ENCODE results near the gene EGR4.

The EGR4 gene

GRCh38 chr2:73250872-73251846 lies 42.2 kb downstream of the EGR4 start:
- DNase-seq (ENCODE audit: low read depth in 1 of 2, low spot score in 1 of 2), result no peak

- no peak for DNase-seq (ENCODE audit: low read depth in 1 of 2, low spot score in 1 of 2)
Measured at GRCh38 chr2:73249636-73250035, 43.7 kb downstream of the EGR4 start.

GRCh38 chr2:73246850-73247249 lies 46.5 kb downstream of the EGR4 start:
- no peak for DNase-seq (ENCODE audit: low read depth in 1 of 2, low spot score in 1 of 2)

- DNase-seq (ENCODE audit: low read depth in 1 of 2, low spot score in 1 of 2), result no peak
Measured at GRCh38 chr2:73244580-73244979, 48.8 kb downstream of the EGR4 start.

GRCh38 chr2:73243884-73244570 lies 49.3 kb downstream of the EGR4 start:
- DNase-seq (ENCODE audit: low read depth in 1 of 2, low spot score in 1 of 2), result no peak

Data from stimulated activated CD4-positive, alpha-beta T cell treated with anti-CD3 and anti-CD28 coated beads, Interleukin-15, amount 100 ng/mL, for 1 hour (primary cell).